Neuronal stem cell (in vitro differentiated cells): ENCODE measurements around the gene NFATC2.

Source experiments
- DNase-seq: peaks from one replicate; pipeline ENCODE4 v3.0.0-alpha.2; 2013; ENCODE audit warnings: low spot score
- H2AFZ ChIP-seq: one replicate; pipeline ENCODE4 v1.6.1; 2013; ENCODE audit warnings: mild to moderate bottlenecking, low read length, inconsistent platforms
- H2AK5ac ChIP-seq: 2 replicates; pipeline ENCODE4 v1.6.1; 2013; ENCODE audit warnings: low read depth, mild to moderate bottlenecking, inconsistent platforms, low read length, moderate library complexity, mixed read lengths
- H2BK120ac ChIP-seq: 2 replicates; pipeline ENCODE4 v1.6.1; 2013; ENCODE audit warnings: low read depth, mild to moderate bottlenecking, inconsistent platforms, low read length, moderate library complexity, mixed read lengths
- H2BK12ac ChIP-seq: one replicate; pipeline ENCODE4 v1.6.1; 2013; ENCODE audit warnings: low read length, inconsistent platforms
- H2BK15ac ChIP-seq: 2 replicates; pipeline ENCODE4 v1.6.1; 2013; ENCODE audit warnings: mild to moderate bottlenecking, low read length, inconsistent platforms, mixed read lengths
- H2BK5ac ChIP-seq: one replicate; pipeline ENCODE4 v1.6.1; 2013; ENCODE audit warnings: inconsistent platforms, mild to moderate bottlenecking, low read length, moderate library complexity
- H3K14ac ChIP-seq: one replicate; pipeline ENCODE4 v1.6.1; 2013; ENCODE audit warnings: low read length, inconsistent platforms
- H3K18ac ChIP-seq: 2 replicates; pipeline ENCODE4 v1.6.1; 2013; ENCODE audit warnings: low read length, inconsistent platforms
- H3K23ac ChIP-seq: 2 replicates; pipeline ENCODE4 v1.6.1; 2013; ENCODE audit warnings: low read depth, mild to moderate bottlenecking, mixed read lengths, low read length, inconsistent platforms; ENCODE audit not compliant: poor library complexity
- H3K27ac ChIP-seq: replicated peaks from 3 replicates; pipeline ENCODE4 v1.5.1; 2013; ENCODE audit warnings: low read length, inconsistent platforms
- H3K27me3 ChIP-seq, 3 experiments: 2 replicates each; pipeline ENCODE4 v1.6.1; 2013; ENCODE audit warnings: low read length in 3 of 3, mild to moderate bottlenecking in 2 of 3, inconsistent platforms in 1 of 3, low read depth in 1 of 3, mixed read lengths in 1 of 3, moderate library complexity in 1 of 3; ENCODE audit not compliant: control insufficient read depth in 3 of 3, insufficient read depth in 3 of 3
- H3K36me3 ChIP-seq, 2 donors: replicated peaks in 1 of 2; 2 replicates each; pipeline ENCODE4 v1.6.1; 2013; ENCODE audit warnings: low read length in 2 of 2; ENCODE audit not compliant: control insufficient read depth in 2 of 2, insufficient read depth in 2 of 2
- H3K4ac ChIP-seq: 2 replicates; pipeline ENCODE4 v1.6.1; 2013; ENCODE audit warnings: inconsistent platforms, mild to moderate bottlenecking, low read length, moderate library complexity
- H3K4me1 ChIP-seq, 2 donors: 1 replicate in 1 of 2; 2 replicates in 1 of 2; pipeline ENCODE4 v1.6.1; 2013; ENCODE audit warnings: low read length in 2 of 2, low read depth in 1 of 2; ENCODE audit not compliant: control insufficient read depth in 2 of 2, insufficient read depth in 1 of 2
- H3K4me2 ChIP-seq: one replicate; pipeline ENCODE4 v1.6.1; 2013; ENCODE audit warnings: mild to moderate bottlenecking, low read length, inconsistent platforms; ENCODE audit not compliant: insufficient read depth, poor library complexity, severe bottlenecking
- H3K4me3 ChIP-seq, 2 donors: 2 replicates each; pipeline ENCODE4 v1.5.1; 2013; ENCODE audit warnings: low read length in 2 of 2, mild to moderate bottlenecking in 2 of 2, inconsistent platforms in 1 of 2, moderate library complexity in 1 of 2
- H3K79me1 ChIP-seq: one replicate; pipeline ENCODE4 v1.6.1; 2013; ENCODE audit warnings: low read depth, mild to moderate bottlenecking, inconsistent platforms, low read length, moderate library complexity
- H3K9ac ChIP-seq: one replicate; pipeline ENCODE4 v1.6.1; 2013; ENCODE audit warnings: mild to moderate bottlenecking, low read depth, low read length, inconsistent platforms; ENCODE audit not compliant: poor library complexity
- H3K9me3 ChIP-seq, 2 donors: replicated peaks in 1 of 2; 2 replicates each; pipeline versions ENCODE3 to v1.6.1; 2013; ENCODE audit warnings: low read length in 2 of 2, mild to moderate bottlenecking in 2 of 2, inconsistent platforms in 1 of 2, low read depth in 1 of 2, mixed read lengths in 1 of 2, moderate library complexity in 1 of 2; ENCODE audit not compliant: control insufficient read depth in 2 of 2, insufficient read depth in 1 of 2
- H4K8ac ChIP-seq: one replicate; pipeline ENCODE4 v1.6.1; 2013; ENCODE audit warnings: low read depth, mild to moderate bottlenecking, inconsistent platforms, low read length, moderate library complexity
- H4K91ac ChIP-seq: one replicate; pipeline ENCODE4 v1.6.1; 2013; ENCODE audit warnings: low read length, low read depth, mild to moderate bottlenecking, inconsistent platforms; ENCODE audit not compliant: poor library complexity
- WGBS, 2 donors: extraction: QIAGEN DNeasy Blood & Tissue Kit; methylation state at CpG; one replicate each; pipeline ENCODE4 v1.1.7; 2013; ENCODE audit warnings: missing lambda C conversion rate in 2 of 2, mixed read lengths in 1 of 2; ENCODE audit not compliant: insufficient read length in 2 of 2, insufficient replicate concordance in 1 of 2; ENCODE audit errors: extremely low coverage in 2 of 2; 5-methylcytosine and 5-hydroxymethylcytosine counted together

The NFATC2 gene

DNA sequence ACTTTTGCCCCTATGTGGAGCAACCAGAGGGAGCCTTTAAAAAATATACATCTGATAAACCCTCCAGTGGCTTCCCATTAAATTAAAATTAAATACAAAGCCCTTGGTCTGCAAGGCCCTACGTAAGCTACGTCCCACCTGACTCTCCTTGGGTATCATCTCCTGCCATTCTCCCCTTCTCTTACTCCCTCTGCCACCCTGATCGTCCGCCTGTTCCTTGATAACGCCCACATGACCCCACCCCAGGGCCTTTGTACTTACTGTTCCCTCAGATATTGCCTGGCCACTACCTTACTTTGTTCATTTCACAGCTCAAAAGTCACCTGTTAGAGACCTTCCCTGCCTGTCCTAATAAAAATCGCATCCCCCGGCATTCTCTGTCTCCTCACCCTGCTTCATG, 5.4 kb upstream of the NFATC2 start:
- H3K9ac ChIP-seq, result no peak overlapping the region
- H2AK5ac ChIP-seq, result no peak overlapping the region
- no peak overlapping the region for H3K4ac ChIP-seq
- no CpG with 5 or more reads among the region's 7 CpGs for WGBS, 2 donors
- no peak overlapping the region for H2BK12ac ChIP-seq
- no peak overlapping the region for H2BK15ac ChIP-seq
- H3K4me1 ChIP-seq, result peaks cover 2 to 3% of the 10 kb centered on the region in 2 donors
- no peak overlapping the region for H3K18ac ChIP-seq
- no peak overlapping the region for H3K14ac ChIP-seq
- H3K4me3 ChIP-seq, result no peak overlapping the region
- no peaks in the 10 kb centered on the region for H3K79me1 ChIP-seq
- H3K23ac ChIP-seq, result no peak overlapping the region
- no peak for DNase-seq
- peaks cover 0 to 25% (median 7%) of the 10 kb centered on the region in 3 experiments for H3K27me3 ChIP-seq
- no peak overlapping the region for H4K8ac ChIP-seq
- H3K9me3 ChIP-seq, result no peaks in the 10 kb centered on the region
- H2BK5ac ChIP-seq, result no peak overlapping the region
- no peak overlapping the region for H3K27ac ChIP-seq
- no peaks in the 10 kb centered on the region for H3K36me3 ChIP-seq
- H2BK120ac ChIP-seq, result no peak overlapping the region
- no peak overlapping the region for H3K4me2 ChIP-seq
- no peak overlapping the region for H4K91ac ChIP-seq
- no peak overlapping the region for H2AFZ ChIP-seq

DNA sequence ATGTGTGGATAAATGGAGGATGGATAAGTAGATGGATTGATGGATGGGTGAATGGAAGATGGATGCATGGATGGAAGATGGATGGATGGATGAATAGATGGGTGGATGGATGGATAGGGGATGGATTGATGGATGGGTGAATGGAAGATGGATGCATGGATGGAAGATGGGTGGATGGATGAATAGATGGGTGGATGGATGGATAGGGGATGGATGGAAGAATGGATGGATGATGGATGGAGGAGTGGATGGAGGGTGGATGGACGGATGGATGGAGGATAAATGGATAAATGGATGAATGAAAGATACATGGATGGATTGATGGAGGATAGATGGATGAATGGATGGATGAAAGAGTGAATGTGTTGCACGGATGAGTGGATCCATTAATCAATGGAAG, 3.0 kb upstream of the NFATC2 start:
- WGBS, 2 donors, result 100% methylated on average over 2 of the region's 2 CpGs; no CpG with 5 or more reads in 1 of the 2 donors

DNA sequence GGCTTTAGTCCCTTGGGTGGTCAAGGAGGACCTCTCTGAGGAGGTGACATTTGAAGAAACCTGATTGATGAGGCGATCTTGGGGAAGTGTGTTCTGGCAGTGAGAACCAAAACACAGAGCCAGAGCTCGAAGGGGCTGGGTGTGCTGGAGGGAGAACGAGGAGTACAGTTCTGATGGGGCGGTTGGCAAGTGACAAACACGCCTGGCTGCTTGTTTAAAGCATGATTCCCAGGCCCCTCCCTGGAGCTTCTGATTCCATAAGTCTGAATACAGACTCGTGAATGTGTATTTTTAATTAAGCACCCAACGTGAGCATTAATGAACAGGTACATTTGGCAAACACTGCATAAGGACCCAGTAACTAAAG, 886 bp upstream of the NFATC2 start:
- H3K27me3 ChIP-seq, result peaks cover 0 to 27% (median 17%) of the 10 kb centered on the region in 3 experiments

More for the DNA sequence above, 3.0 kb upstream of the NFATC2 start:
- H2BK5ac ChIP-seq, result no peak overlapping the region
- H3K4me2 ChIP-seq, result no peak overlapping the region
- H3K18ac ChIP-seq, result no peak overlapping the region
- H3K4ac ChIP-seq, result no peak overlapping the region
- no peak overlapping the region for H4K8ac ChIP-seq
- H3K14ac ChIP-seq, result no peak overlapping the region
- H3K27ac ChIP-seq, result no peak overlapping the region
- H3K79me1 ChIP-seq, result no peaks in the 10 kb centered on the region
- no peak overlapping the region for H3K4me3 ChIP-seq
- H2AFZ ChIP-seq, result no peak overlapping the region
- no peaks in the 10 kb centered on the region for H3K9me3 ChIP-seq
- H3K9ac ChIP-seq, result no peak overlapping the region
- no peak overlapping the region for H2BK15ac ChIP-seq
- no peaks in the 10 kb centered on the region for H3K36me3 ChIP-seq
- DNase-seq, result no peak
- no peak overlapping the region for H2BK120ac ChIP-seq
- peaks cover 11 to 15% of the 10 kb centered on the region in 2 donors for H3K4me1 ChIP-seq
- H3K23ac ChIP-seq, result no peak overlapping the region
- no peak overlapping the region for H2AK5ac ChIP-seq
- H3K27me3 ChIP-seq, result peaks cover 0 to 27% (median 14%) of the 10 kb centered on the region in 3 experiments
- no peak overlapping the region for H2BK12ac ChIP-seq
- H4K91ac ChIP-seq, result no peak overlapping the region

DNA sequence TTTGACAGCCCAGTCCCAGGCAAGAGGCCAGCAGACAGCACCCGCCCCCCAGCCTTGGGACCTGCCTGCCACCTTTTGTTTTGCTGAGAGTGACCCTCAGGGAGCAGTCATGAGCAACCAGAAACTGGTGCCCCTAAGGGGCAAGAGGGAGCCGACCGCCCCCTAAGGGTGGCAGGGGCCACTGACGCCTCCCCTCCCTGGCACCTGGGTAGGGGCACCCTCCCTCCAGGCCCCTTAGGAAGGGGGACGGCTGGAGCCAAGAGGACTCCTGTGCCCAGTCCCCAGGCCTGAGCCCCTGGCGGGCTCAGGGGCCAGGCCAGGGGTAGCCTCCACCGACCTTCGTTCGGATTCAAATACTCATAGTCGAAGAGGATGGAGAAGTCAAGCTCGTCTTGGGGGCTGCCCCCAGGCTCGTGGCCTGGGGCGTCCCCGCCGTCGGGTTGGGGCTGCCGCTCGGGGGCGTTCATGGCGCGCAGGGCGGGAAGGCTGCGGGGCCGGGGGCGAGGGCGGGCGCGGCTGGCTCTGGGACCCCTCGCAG, 417 bp downstream of the NFATC2 start:
- peak overlapping the region; percentile 60 for H3K18ac ChIP-seq
- DNase-seq, result no peak
- no CpG with 5 or more reads among the region's 29 CpGs for WGBS, 2 donors
- peak overlapping the region; percentile 65 for H2AFZ ChIP-seq
- H2AK5ac ChIP-seq, result peak overlapping the region; percentile 68
- no peak overlapping the region for H3K27ac ChIP-seq
- H2BK15ac ChIP-seq, result peak overlapping the region; percentile 41
- no peak overlapping the region for H3K4ac ChIP-seq
- H2BK12ac ChIP-seq, result no peak overlapping the region
- H2BK5ac ChIP-seq, result no peak overlapping the region
- peaks cover 0 to 23% (median 17%) of the 10 kb centered on the region in 3 experiments for H3K27me3 ChIP-seq
- peak overlapping the region; percentile 63 for H3K23ac ChIP-seq
- H3K9ac ChIP-seq, result peak overlapping the region; percentile 13
- peak overlapping the region; percentile 67 for H3K4me2 ChIP-seq
- H3K4me3 ChIP-seq, result peak overlapping the region in 1 of 2 donors; percentile 75
- H2BK120ac ChIP-seq, result no peak overlapping the region
- H3K79me1 ChIP-seq, result no peaks in the 10 kb centered on the region
- H3K14ac ChIP-seq, result no peak overlapping the region
- H3K4me1 ChIP-seq, result peaks cover 11 to 15% of the 10 kb centered on the region in 2 donors
- H4K8ac ChIP-seq, result no peak overlapping the region
- no peaks in the 10 kb centered on the region for H3K36me3 ChIP-seq
- H3K9me3 ChIP-seq, result peaks cover 0 to 8% of the 10 kb centered on the region in 2 donors
- no peak overlapping the region for H4K91ac ChIP-seq

More for the DNA sequence above, 886 bp upstream of the NFATC2 start:
- Histone ChIP-seq H3K14ac (no peak overlapping the region), H3K18ac (no peak overlapping the region), H3K4me2 (no peak overlapping the region), H3K4me1 (peaks cover 11 to 15% of the 10 kb centered on the region in 2 donors), H2BK15ac (no peak overlapping the region), H3K4me3 (no peak overlapping the region), H4K91ac (no peak overlapping the region), H3K36me3 (no peaks in the 10 kb centered on the region), H2AFZ (peak overlapping the region; percentile 71), H2AK5ac (no peak overlapping the region), H2BK5ac (no peak overlapping the region), H3K9ac (no peak overlapping the region), H3K9me3 (no peaks in the 10 kb centered on the region), H4K8ac (no peak overlapping the region), H3K23ac (peak overlapping the region; percentile 29), H2BK120ac (no peak overlapping the region), H2BK12ac (no peak overlapping the region), H3K4ac (no peak overlapping the region), H3K79me1 (no peaks in the 10 kb centered on the region), H3K27ac (no peak overlapping the region)
- DNase-seq, result no peak
- WGBS, 2 donors, result no CpG with 5 or more reads among the region's 7 CpGs
